ENCODE measurements around the gene GPR107. TPM values are rescaled to one million over a fixed set of nuclear protein-coding genes. Genes with fewer than 3 reads are reported as not detected.
A peak's percentile ranks its signal among the peaks of the same experiment; 100 is the strongest.

GPR107 gene
- total RNA-seq, 2 experiments from 2014 or later, result 10.4 to 24.3 TPM

- Histone ChIP-seq H3K4me2 (ENCODE audit: low read length) (peak overlapping the region; percentile 31), H3K79me2 (ENCODE audit: insufficient read depth, low read depth, low read length) (peaks cover 100% of the 10 kb centered on the region), H3K27ac (ENCODE audit: low read depth, low read length, poor library complexity, severe bottlenecking) (peak overlapping the region; percentile 40), H4K20me1 (ENCODE audit: insufficient read depth, low read length) (peaks cover 38% of the 10 kb centered on the region), H3K36me3 (ENCODE audit: insufficient read depth, low read length) (peaks cover 14% of the 10 kb centered on the region), H3K9me2 (ENCODE audit: insufficient read depth, low read length) (no peaks in the 10 kb centered on the region), H2AFZ (ENCODE audit: low read length) (no peak overlapping the region), H3K4me1 (ENCODE audit: insufficient read depth, low read length, poor library complexity, severe bottlenecking) (peaks cover 99% of the 10 kb centered on the region), H3K9me3 (ENCODE audit: low read length) (no peaks in the 10 kb centered on the region), H3K4me3 (ENCODE audit: low read depth, low read length, poor library complexity, severe bottlenecking) (no peak overlapping the region)
- BruUV-seq (replicated peaks), result no TSS peak
- CTCF ChIA-PET (ENCODE audit: unreplicated experiment), result no interaction called here
- TF ChIP-seq EZH2phosphoT487 (IDR thresholded peaks at IDR 0.05; ENCODE audit: borderline replicate concordance, low read depth, low read length), result no peak
- TF ChIP-seq CTCF (conservative IDR thresholded peaks at IDR 0.05; ENCODE audit: low read length), result no peak
- POLR2A ChIA-PET, result interaction anchor here (0.5 to 2.2 kb wide), 6 partner anchors 12 to 57 kb away, joined by 3 to 6 read pairs (median 4); no protein-coding TSS in a partner anchor
- DNase-seq (ENCODE audit: low spot score), result peak; percentile 32
- intact Hi-C loops (cut with micrococcal nuclease; ENCODE audit: unreplicated experiment), result no loop called here
Measured at GRCh38 chr9:130026583-130027340, 26.9 kb upstream of the GPR107 start.

GRCh38 chr9:130027533-130028365, 26.0 kb upstream of the GPR107 start:
- Histone ChIP-seq H3K9me3 (ENCODE audit: low read length) (no peaks in the 10 kb centered on the region), H3K9me2 (ENCODE audit: insufficient read depth, low read length) (no peaks in the 10 kb centered on the region), H3K79me2 (ENCODE audit: insufficient read depth, low read depth, low read length) (peaks cover 100% of the 10 kb centered on the region), H3K36me3 (ENCODE audit: insufficient read depth, low read length) (peaks cover 14% of the 10 kb centered on the region), H3K4me1 (ENCODE audit: insufficient read depth, low read length, poor library complexity, severe bottlenecking) (peaks cover 98% of the 10 kb centered on the region), H3K27ac (ENCODE audit: low read depth, low read length, poor library complexity, severe bottlenecking) (peak overlapping the region; percentile 19), H4K20me1 (ENCODE audit: insufficient read depth, low read length) (peaks cover 45% of the 10 kb centered on the region), H3K4me2 (ENCODE audit: low read length) (peak overlapping the region; percentile 31), H3K4me3 (ENCODE audit: low read depth, low read length, poor library complexity, severe bottlenecking) (no peak overlapping the region), H2AFZ (ENCODE audit: low read length) (no peak overlapping the region)
- no peak for DNase-seq (ENCODE audit: low spot score)
- no peak for TF ChIP-seq EZH2phosphoT487 (IDR thresholded peaks at IDR 0.05; ENCODE audit: borderline replicate concordance, low read depth, low read length)
- no peak for TF ChIP-seq CTCF (conservative IDR thresholded peaks at IDR 0.05; ENCODE audit: low read length)
- TSS peak; percentile 4 for BruUV-seq (replicated peaks)
- POLR2A ChIA-PET, result interaction anchor here (0.9 to 4.4 kb wide), 13 partner anchors 8 to 139 kb away, joined by 3 to 22 read pairs (median 4); no protein-coding TSS in a partner anchor
- CTCF ChIA-PET (ENCODE audit: unreplicated experiment), result no interaction called here
- intact Hi-C loops (cut with micrococcal nuclease; ENCODE audit: unreplicated experiment), result no loop called here
